NCI-H2081 (cell line): Measurements from ENCODE around the gene PARVA.

ENCODE experiments used
- DNase-seq, 2 experiments: peaks; one replicate each; lab custom pipeline; 2025; lab: John Stamatoyannopoulos, UW

Gene PARVA

GRCh38 chr11:12531020-12531419, 153.6 kb downstream of the PARVA start:
- no peak for DNase-seq

GRCh38 chr11:12531681-12532080, 154.3 kb downstream of the PARVA start:
- no peak for DNase-seq

GRCh38 chr11:12532580-12532979, 155.2 kb downstream of the PARVA start:
- no peak for DNase-seq

GRCh38 chr11:12534549-12534948, 157.2 kb downstream of the PARVA start:
- DNase-seq = no peak

- DNase-seq = no peak
Measured at GRCh38 chr11:12535321-12535720, 157.9 kb downstream of the PARVA start.

- no peak for DNase-seq
Measured at GRCh38 chr11:12536566-12536965, 159.2 kb downstream of the PARVA start.

- DNase-seq = no peak
Measured at GRCh38 chr11:12537778-12538401, 160.5 kb downstream of the PARVA start.

- DNase-seq = no peak
Measured at GRCh38 chr11:12538889-12539421, 161.6 kb downstream of the PARVA start.

- DNase-seq = no peak
Measured at GRCh38 chr11:12539572-12539971, 162.2 kb downstream of the PARVA start.

- no peak for DNase-seq
Measured at GRCh38 chr11:12540075-12540680, 162.8 kb downstream of the PARVA start.

- DNase-seq = no peak
Measured at GRCh38 chr11:12540913-12541582, 163.7 kb downstream of the PARVA start.

GRCh38 chr11:12541583-12542151, 164.3 kb downstream of the PARVA start:
- DNase-seq = no peak

GRCh38 chr11:12542186-12542935, 165.0 kb downstream of the PARVA start:
- no peak for DNase-seq

GRCh38 chr11:12543596-12544415, 166.4 kb downstream of the PARVA start:
- DNase-seq = no peak

GRCh38 chr11:12544986-12545775, 167.8 kb downstream of the PARVA start:
- DNase-seq = no peak

GRCh38 chr11:12546122-12546521, 168.8 kb downstream of the PARVA start:
- no peak for DNase-seq

- no peak for DNase-seq
Measured at GRCh38 chr11:12546660-12547059, 169.3 kb downstream of the PARVA start.

- DNase-seq = no peak
Measured at GRCh38 chr11:12547953-12548650, 170.7 kb downstream of the PARVA start.

GRCh38 chr11:12552692-12553091, 175.3 kb downstream of the PARVA start:
- no peak for DNase-seq

- DNase-seq = no peak
Measured at GRCh38 chr11:12554122-12554521, 176.8 kb downstream of the PARVA start.
